AG04449 (cell line): ENCODE measurements around the gene CTPS1.

ENCODE experiments used
- CTCF ChIA-PET: fragments of 350-600 bp; formaldehyde crosslinking; extraction: SDS; loops from one replicate; lab custom pipeline; 2021; ENCODE audit warnings: antibody characterized with exemption; lab: Yijun Ruan, JAX
- POLR2A ChIA-PET: fragments of 400-600, 350-600 bp; formaldehyde crosslinking; extraction: SDS; loops from one replicate; lab custom pipeline; 2020; ENCODE audit warnings: antibody characterized with exemption, inconsistent platforms; lab: Yijun Ruan, JAX
- DNase-seq: peaks from one replicate; pipeline ENCODE4 v3.0.0-alpha.2; 2010; ENCODE audit warnings: low read depth, low spot score
- H3K4me3 ChIP-seq: 2 replicates; pipeline ENCODE4 v1.5.1; 2011; ENCODE audit warnings: low read depth, mild to moderate bottlenecking, control low read depth, low read length
- CTCF ChIP-seq: IDR thresholded peaks from one replicate; pipeline ENCODE4 v1.5.1; 2011; ENCODE audit warnings: mild to moderate bottlenecking, moderate library complexity, low read length, control low read depth, inconsistent platforms; ENCODE audit not compliant: insufficient read depth; ENCODE audit errors: missing control alignments

CTPS1 gene

DNA sequence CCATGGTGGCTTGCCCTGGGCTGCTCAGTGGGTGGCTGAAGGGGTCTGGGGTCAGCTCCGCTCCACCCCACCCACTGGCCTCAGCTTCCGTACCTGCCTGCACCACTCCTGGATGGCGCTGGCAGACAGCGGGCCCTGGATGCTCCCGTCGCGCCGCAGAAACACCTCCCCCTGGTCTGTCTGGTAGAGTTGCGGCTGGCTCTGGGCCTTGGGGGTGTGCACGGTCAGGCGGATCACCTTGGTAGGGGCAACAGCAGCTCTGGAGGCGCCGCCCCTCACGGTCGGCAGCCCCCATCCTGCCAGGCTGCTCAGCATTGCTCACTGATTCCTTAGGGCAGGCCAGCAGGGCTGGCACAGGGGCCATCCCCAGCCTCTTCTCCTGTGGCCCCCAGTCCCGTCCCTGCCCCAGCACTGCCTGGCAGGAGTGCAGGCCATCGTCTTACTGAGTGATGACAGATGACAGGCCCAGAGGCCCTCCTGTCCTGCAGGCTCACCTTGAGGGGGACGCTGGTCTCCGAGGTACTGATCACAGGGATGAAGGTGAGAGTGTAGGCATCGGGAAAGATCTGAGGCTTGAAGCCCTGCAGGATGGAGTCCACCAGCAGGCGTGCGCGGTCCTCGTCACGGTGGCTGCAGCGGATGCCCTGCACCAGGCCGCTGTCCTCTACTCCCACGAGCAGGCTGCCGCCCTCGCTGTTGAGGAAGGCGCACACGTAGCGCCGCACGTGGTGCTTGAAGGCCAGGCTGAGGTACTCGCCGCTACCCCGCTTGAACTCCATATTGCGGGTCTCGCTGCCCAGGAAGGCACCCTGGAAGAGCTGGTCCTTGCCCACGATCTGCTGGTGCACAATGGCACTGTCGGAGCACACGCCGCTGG, 37.9 kb downstream of the CTPS1 start:
- ChIA-PET POLR2A (no interaction called here), CTCF (interaction anchor here (2.8 kb wide), 1 partner anchor 13 kb away, joined by 16 read pairs; no protein-coding TSS in a partner anchor)
- no peak for TF ChIP-seq CTCF
- no peak for DNase-seq
- no peak overlapping the region for H3K4me3 ChIP-seq

DNA sequence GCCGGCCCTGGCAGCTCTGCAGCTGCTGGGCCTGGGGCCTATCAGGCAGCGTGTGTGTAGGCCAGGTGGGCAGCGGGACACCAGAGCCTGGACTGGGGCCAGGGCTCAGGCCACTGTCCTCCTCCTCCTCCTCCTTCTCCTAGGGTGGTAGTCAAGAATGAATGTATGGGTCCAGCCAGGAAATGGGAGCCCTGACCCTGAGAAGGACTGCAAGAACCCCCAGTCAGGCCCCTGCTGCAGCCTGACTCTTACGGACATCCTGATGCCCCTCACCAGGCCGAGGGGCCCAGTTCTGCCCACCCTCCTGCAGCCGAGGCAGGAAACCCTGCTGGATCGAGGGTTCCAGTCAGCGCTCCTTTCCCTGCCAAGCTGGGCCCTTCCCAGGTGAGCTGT, 38.5 kb downstream of the CTPS1 start:
- POLR2A ChIA-PET: no interaction called here

DNA sequence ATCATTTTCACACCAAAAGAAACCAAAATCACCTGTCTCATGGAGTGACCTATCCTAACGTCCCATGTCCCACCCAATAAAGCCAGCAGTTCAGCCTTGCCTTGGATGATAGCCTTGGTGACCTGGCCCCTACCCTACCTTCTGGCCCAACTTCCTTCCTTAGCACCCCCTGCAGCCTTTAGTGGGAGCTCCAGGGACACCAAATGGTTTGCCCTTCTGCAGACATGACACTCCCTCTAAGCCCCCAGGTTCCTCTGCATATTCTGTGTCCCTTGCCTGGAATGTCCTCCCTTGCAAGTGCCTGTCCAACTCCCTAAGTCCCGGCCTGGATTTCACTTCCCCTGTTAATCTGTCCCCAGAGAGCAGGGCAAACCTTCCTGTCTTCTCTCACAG, 39.9 kb downstream of the CTPS1 start:
- no peak for DNase-seq
- no peak overlapping the region for H3K4me3 ChIP-seq
- ChIA-PET CTCF (interaction anchor here (0.9 to 2.9 kb wide), 3 partner anchors 10 to 16 kb away, joined by 3 to 18 read pairs (median 6); no protein-coding TSS in a partner anchor), POLR2A (no interaction called here)
- no peak for TF ChIP-seq CTCF

More for the DNA sequence above, 38.5 kb downstream of the CTPS1 start:
- H3K4me3 ChIP-seq: no peak overlapping the region
- no peak for TF ChIP-seq CTCF
- DNase-seq: no peak
- CTCF ChIA-PET: no interaction called here

DNA sequence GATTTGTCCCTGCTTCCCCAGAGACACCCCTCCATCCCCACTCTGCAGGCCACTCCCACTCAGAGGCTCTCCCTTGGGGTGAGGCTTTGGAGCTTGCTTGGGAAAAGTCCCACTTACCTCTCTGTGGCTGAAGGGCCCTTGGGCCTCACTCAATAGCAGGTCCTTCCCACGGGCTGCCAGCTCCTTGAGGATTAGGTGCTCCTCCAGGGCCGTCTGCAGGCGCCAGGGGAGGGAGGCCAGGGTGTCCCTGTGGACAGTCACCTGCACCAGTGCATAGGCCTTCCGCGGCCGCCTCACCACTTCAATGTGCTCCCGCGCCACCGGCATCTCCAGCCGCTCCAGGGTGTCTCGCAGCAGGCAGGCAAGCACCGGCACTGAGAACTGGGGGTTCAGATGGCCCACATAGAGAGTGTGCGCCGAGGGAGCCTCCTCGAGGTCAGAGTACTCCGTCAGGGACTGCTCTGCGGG, 40.6 kb downstream of the CTPS1 start:
- TF ChIP-seq CTCF: no peak
- ChIA-PET CTCF (interaction anchor here (2.0 to 2.9 kb wide), 2 partner anchors 10 to 16 kb away, joined by 6 to 18 read pairs; no protein-coding TSS in a partner anchor), POLR2A (no interaction called here)
- no peak for DNase-seq
- H3K4me3 ChIP-seq: no peak overlapping the region

GRCh38 chr1:41020654-41021053, 41.2 kb downstream of the CTPS1 start:
- ChIA-PET POLR2A (no interaction called here), CTCF (interaction anchor here (1.2 to 2.9 kb wide), 4 partner anchors 12 to 171 kb away, joined by 3 to 18 read pairs (median 4); no protein-coding TSS in a partner anchor)
- DNase-seq: no peak
- no peak overlapping the region for H3K4me3 ChIP-seq
- no peak for TF ChIP-seq CTCF
